A673 (cell line): Measurements from ENCODE around the gene SPATA13.

Experiments
- CTCF ChIP-seq: fragments of 300-800, 200-600 bp; sonication (generic); conservative IDR thresholded peaks from 2 replicates; pipeline ENCODE4 v1.5.1; 2017; ENCODE audit warnings: low read depth, mild to moderate bottlenecking, antibody characterized with exemption, low read length, moderate library complexity, mixed read lengths
- EZH2 ChIP-seq: fragments of 200-600 bp; sonication (generic); IDR thresholded peaks from 2 replicates; pipeline ENCODE4 v1.6.1; 2017; ENCODE audit warnings: borderline replicate concordance, low read depth, mild to moderate bottlenecking, mixed read lengths, antibody characterized with exemption, low read length; ENCODE audit not compliant: poor library complexity, severe bottlenecking

DNA sequence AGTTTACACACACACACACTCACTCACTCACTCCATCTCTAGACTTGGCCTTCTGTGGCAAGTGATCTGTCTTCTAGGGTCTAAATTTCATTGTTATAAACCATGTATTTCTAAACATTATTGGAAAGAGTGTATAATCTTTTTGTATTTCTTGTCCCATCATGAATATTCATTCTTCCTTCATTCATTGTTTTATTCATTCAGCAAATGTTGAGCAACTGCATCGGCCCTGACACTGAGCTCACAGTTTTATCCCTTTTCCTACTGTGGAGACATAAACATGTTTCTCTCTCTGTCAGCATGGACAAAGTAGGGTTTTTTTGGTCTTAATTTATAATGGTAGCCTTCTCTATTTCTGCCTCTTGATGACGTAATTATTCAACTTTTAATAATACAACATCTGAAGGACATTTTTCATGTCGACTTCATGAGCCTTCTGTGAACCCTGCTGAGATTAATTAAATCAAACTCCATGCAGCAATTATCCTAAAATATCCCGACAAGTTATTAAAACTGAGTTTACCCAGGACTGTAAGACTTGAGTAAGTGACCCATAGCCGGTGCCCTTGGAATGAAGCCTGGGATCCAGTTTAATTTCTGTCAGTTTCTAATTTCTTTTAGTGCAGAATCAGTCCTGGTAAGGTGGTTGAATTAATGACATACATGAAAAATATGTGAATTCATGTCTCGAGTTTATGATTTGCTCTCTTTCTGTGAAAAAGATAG, 7.3 kb downstream of the SPATA13 start:
- no peak for TF ChIP-seq CTCF
- no peak for TF ChIP-seq EZH2
